ENCODE measurements around the gene RPL3.

RPL3 gene

GRCh38 chr22:39289533-39289932, 29.9 kb downstream of the RPL3 start:
- no peak overlapping the region for H3K4me3 ChIP-seq (ENCODE audit: low read depth, low read length)
- no peak for DNase-seq (ENCODE audit: low read depth)
- no peak for TF ChIP-seq CTCF (IDR thresholded peaks at IDR 0.05; ENCODE audit: low read depth, low read length, missing control alignments)
- in situ Hi-C loops (cut with HindIII; ENCODE audit: low sequenced_read_pairs), result no loop called here

- DNase-seq (ENCODE audit: low read depth), result no peak
- in situ Hi-C loops (cut with HindIII; ENCODE audit: low sequenced_read_pairs), result no loop called here
These were observed 31.1 kb downstream of the RPL3 start for GRCh38 chr22:39288135-39288898.

GRCh38 chr22:39287076-39287725, 32.2 kb downstream of the RPL3 start:
- H3K4me3 ChIP-seq (ENCODE audit: low read depth, low read length), result no peak overlapping the region
- in situ Hi-C loops (cut with HindIII; ENCODE audit: low sequenced_read_pairs), result no loop called here
- no peak for TF ChIP-seq CTCF (IDR thresholded peaks at IDR 0.05; ENCODE audit: low read depth, low read length, missing control alignments)
- DNase-seq (ENCODE audit: low read depth), result no peak

More at GRCh38 chr22:39288135-39288898, 31.1 kb downstream of the RPL3 start:
- TF ChIP-seq CTCF (IDR thresholded peaks at IDR 0.05; ENCODE audit: low read depth, low read length, missing control alignments), result no peak
- no peak overlapping the region for H3K4me3 ChIP-seq (ENCODE audit: low read depth, low read length)

GRCh38 chr22:39284983-39285382, 34.4 kb downstream of the RPL3 start:
- TF ChIP-seq CTCF (IDR thresholded peaks at IDR 0.05; ENCODE audit: low read depth, low read length, missing control alignments), result no peak

GRCh38 chr22:39284142-39284980, 35.1 kb downstream of the RPL3 start:
- TF ChIP-seq CTCF (IDR thresholded peaks at IDR 0.05; ENCODE audit: low read depth, low read length, missing control alignments), result no peak
- no peak overlapping the region for H3K4me3 ChIP-seq (ENCODE audit: low read depth, low read length)
- no peak for DNase-seq (ENCODE audit: low read depth)
- in situ Hi-C loops (cut with HindIII; ENCODE audit: low sequenced_read_pairs), result no loop called here

More at GRCh38 chr22:39284983-39285382, 34.4 kb downstream of the RPL3 start:
- no peak overlapping the region for H3K4me3 ChIP-seq (ENCODE audit: low read depth, low read length)
- DNase-seq (ENCODE audit: low read depth), result no peak
- in situ Hi-C loops (cut with HindIII; ENCODE audit: low sequenced_read_pairs), result no loop called here

Measured in astrocyte of the cerebellum (primary cell).